Prostate gland (tissue), 2 donors: ENCODE measurements around the gene TNFRSF25. TPM values are rescaled to one million over a fixed set of nuclear protein-coding genes. Genes with fewer than 3 reads are reported as not detected.

Source experiments
- DNase-seq: peaks from one replicate; pipeline ENCODE4 v3.0.0-alpha.2; 2019; ENCODE audit warnings: low spot score
- H3K27ac ChIP-seq, 2 donors: fragments of 200-600 bp; sonication (generic); 2 replicates each; pipeline ENCODE4 v1.5.1; 2017 to 2019
- H3K27me3 ChIP-seq: fragments of 200-600 bp; sonication (generic); replicated peaks from 2 replicates; pipeline ENCODE4 v1.5.1; 2019; ENCODE audit not compliant: insufficient read depth
- H3K36me3 ChIP-seq, 2 donors: fragments of 200-600 bp; sonication (generic); 1 replicate in 1 of 2; 2 replicates in 1 of 2; pipeline versions ENCODE4 v1.5.1 to v1.8.1; 2017 to 2019
- H3K4me1 ChIP-seq: fragments of 200-600 bp; sonication (generic); replicated peaks from 2 replicates; pipeline ENCODE4 v1.5.1; 2019
- H3K4me3 ChIP-seq, 2 donors: fragments of 200-600 bp; sonication (generic); 2 replicates each; pipeline ENCODE4 v1.5.1; 2017 to 2019
- H3K9me3 ChIP-seq: fragments of 200-600 bp; sonication (generic); 2 replicates; pipeline ENCODE4 v1.5.1; 2017
- POLR2A ChIP-seq: fragments of 450-650 bp; IDR thresholded peaks from one replicate; pipeline ENCODE4 v1.6.1; 2016; ENCODE audit warnings: antibody characterized with exemption, mild to moderate bottlenecking
- POLR2AphosphoS5 ChIP-seq: sonication (generic); formaldehyde crosslinking; IDR thresholded peaks from one replicate; pipeline ENCODE4 v1.6.1; 2017; ENCODE audit warnings: antibody characterized with exemption
- WGBS: methylation state at CpG from one replicate; pipeline ENCODE4 v1.1.5; 2018; 5-methylcytosine and 5-hydroxymethylcytosine counted together
- intact Hi-C: fragments of 100-400 bp; cut with DNase I; formaldehyde crosslinking; loops from one replicate; pipeline ENCODE4 v1.14.2; 2022
- total RNA-seq, 2 donors: library from RNA; depleted of rRNA; stranded (reverse); fragments of >200 nt; gene quantifications; one replicate each; pipeline ENCODE4 v1.1.0, GENCODE V29; 2016
- TF ChIP-seq, protein P1 (sequence below), 4 experiments: fragments of 200-600 bp in 2 of 4; fragments of 450-650 bp in 2 of 4; sonication (generic) in 2 of 4; IDR thresholded peaks; 1 replicate in 3 of 4; 2 replicates in 1 of 4; pipeline ENCODE4 v1.5.1; 2016 to 2019; ENCODE audit warnings: antibody characterized with exemption in 4 of 4, mild to moderate bottlenecking in 2 of 4, moderate library complexity in 2 of 4

The TNFRSF25 gene
- total RNA-seq, 2 donors from 2014 or later = 15.2 to 22.7 TPM

GRCh38 chr1:6501279-6501813 is 35.4 kb upstream of the TNFRSF25 start:
- Histone ChIP-seq H3K4me3 (no peak overlapping the region), H3K4me1 (peaks cover 3% of the 10 kb centered on the region), H3K27ac (no peak overlapping the region), H3K27me3 (no peaks in the 10 kb centered on the region), H3K36me3 (no peaks in the 10 kb centered on the region), H3K9me3 (no peaks in the 10 kb centered on the region)
- TF ChIP-seq, protein P1, sequence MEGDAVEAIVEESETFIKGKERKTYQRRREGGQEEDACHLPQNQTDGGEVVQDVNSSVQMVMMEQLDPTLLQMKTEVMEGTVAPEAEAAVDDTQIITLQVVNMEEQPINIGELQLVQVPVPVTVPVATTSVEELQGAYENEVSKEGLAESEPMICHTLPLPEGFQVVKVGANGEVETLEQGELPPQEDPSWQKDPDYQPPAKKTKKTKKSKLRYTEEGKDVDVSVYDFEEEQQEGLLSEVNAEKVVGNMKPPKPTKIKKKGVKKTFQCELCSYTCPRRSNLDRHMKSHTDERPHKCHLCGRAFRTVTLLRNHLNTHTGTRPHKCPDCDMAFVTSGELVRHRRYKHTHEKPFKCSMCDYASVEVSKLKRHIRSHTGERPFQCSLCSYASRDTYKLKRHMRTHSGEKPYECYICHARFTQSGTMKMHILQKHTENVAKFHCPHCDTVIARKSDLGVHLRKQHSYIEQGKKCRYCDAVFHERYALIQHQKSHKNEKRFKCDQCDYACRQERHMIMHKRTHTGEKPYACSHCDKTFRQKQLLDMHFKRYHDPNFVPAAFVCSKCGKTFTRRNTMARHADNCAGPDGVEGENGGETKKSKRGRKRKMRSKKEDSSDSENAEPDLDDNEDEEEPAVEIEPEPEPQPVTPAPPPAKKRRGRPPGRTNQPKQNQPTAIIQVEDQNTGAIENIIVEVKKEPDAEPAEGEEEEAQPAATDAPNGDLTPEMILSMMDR (IDR thresholded peaks at IDR 0.05) = no peak
- intact Hi-C loops = no loop called here
- no peak for DNase-seq
- 84% methylated on average over 10 of the region's 10 CpGs for WGBS

GRCh38 chr1:6500544-6501278 is 34.7 kb upstream of the TNFRSF25 start:
- H3K9me3 ChIP-seq = no peaks in the 10 kb centered on the region
- H3K4me3 ChIP-seq = no peak overlapping the region
- H3K27ac ChIP-seq = no peak overlapping the region
- TF ChIP-seq, protein P1 (IDR thresholded peaks at IDR 0.05) = no peak
- no peak for TF ChIP-seq POLR2A
- TF ChIP-seq POLR2AphosphoS5 = no peak
- WGBS = 51% methylated on average over 27 of the region's 27 CpGs
- no peaks in the 10 kb centered on the region for H3K27me3 ChIP-seq
- H3K36me3 ChIP-seq = no peaks in the 10 kb centered on the region
- H3K4me1 ChIP-seq = peaks cover 3% of the 10 kb centered on the region
- DNase-seq = no peak
- intact Hi-C loops = no loop called here

DNA sequence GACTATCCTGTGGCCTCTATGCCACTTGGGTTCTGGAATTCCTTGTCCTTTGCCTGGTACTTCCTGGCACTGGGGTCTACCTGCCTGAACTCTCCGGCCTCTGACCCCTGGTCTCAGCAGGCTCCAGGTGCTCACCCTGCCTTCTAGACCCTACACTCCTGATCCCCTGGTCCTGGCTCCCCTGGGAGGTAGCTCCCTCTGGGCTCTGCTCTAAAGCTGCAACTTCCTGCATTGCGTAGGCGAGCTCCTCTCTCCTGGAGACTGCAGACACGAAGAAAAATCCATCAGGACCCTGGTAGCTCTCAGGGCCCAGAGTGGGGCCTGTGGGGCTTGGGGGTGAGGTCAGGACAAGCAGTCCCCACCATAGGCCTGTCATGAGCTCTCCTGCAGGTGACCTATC is 33.3 kb upstream of the TNFRSF25 start:
- Histone ChIP-seq H3K27ac (no peak overlapping the region), H3K4me3 (no peak overlapping the region), H3K27me3 (no peaks in the 10 kb centered on the region), H3K4me1 (peaks cover 3% of the 10 kb centered on the region), H3K36me3 (no peaks in the 10 kb centered on the region), H3K9me3 (no peaks in the 10 kb centered on the region)
- TF ChIP-seq POLR2A = no peak
- no peak for TF ChIP-seq POLR2AphosphoS5
- TF ChIP-seq, protein P1 (IDR thresholded peaks at IDR 0.05) = no peak
- WGBS = 95% methylated on average over 4 of the region's 4 CpGs
- intact Hi-C loops = no loop called here
- no peak for DNase-seq

GRCh38 chr1:6498576-6499111 is 32.7 kb upstream of the TNFRSF25 start:
- WGBS = 73% methylated on average over 11 of the region's 13 CpGs
- no peak for TF ChIP-seq POLR2A
- TF ChIP-seq POLR2AphosphoS5 = no peak
- TF ChIP-seq, protein P1 (IDR thresholded peaks at IDR 0.05) = no peak
- Histone ChIP-seq H3K27me3 (no peaks in the 10 kb centered on the region), H3K4me1 (peaks cover 3% of the 10 kb centered on the region), H3K36me3 (no peaks in the 10 kb centered on the region), H3K4me3 (no peak overlapping the region), H3K9me3 (no peaks in the 10 kb centered on the region), H3K27ac (no peak overlapping the region)
- intact Hi-C loops = no loop called here
- no peak for DNase-seq
